ENCODE results near the gene PPP2R3B. TPM values are rescaled to one million over a fixed set of nuclear protein-coding genes. Genes with fewer than 3 reads are reported as not detected.
"Not testable (repeated sequence)": the region's sequence is repeated elsewhere in the genome, so short reads cannot be mapped to it uniquely, and the experiment has no call there.

Gene PPP2R3B
- polyA plus RNA-seq, 1 donor: 199 TPM

- DNase-seq (ENCODE audit: low read depth): no peak
These were observed 32.9 kb downstream of the PPP2R3B start for GRCh38 chrX:353566-354535.

- no peak for DNase-seq (ENCODE audit: low read depth)
These were observed 34.0 kb downstream of the PPP2R3B start for GRCh38 chrX:352582-353314.

GRCh38 chrX:352181-352580 is 34.5 kb downstream of the PPP2R3B start:
- no peak for DNase-seq (ENCODE audit: low read depth)

- DNase-seq (ENCODE audit: low read depth): no peak
These were observed 35.0 kb downstream of the PPP2R3B start for GRCh38 chrX:351736-352135.

- DNase-seq (ENCODE audit: low read depth): not testable (repeated sequence)
These were observed 35.4 kb downstream of the PPP2R3B start for GRCh38 chrX:351324-351641.

- no peak for DNase-seq (ENCODE audit: low read depth)
These were observed 36.0 kb downstream of the PPP2R3B start for GRCh38 chrX:350534-351323.

GRCh38 chrX:350148-350533 is 36.6 kb downstream of the PPP2R3B start:
- no peak for DNase-seq (ENCODE audit: low read depth)

GRCh38 chrX:349702-350101 is 37.0 kb downstream of the PPP2R3B start:
- DNase-seq (ENCODE audit: low read depth): no peak

GRCh38 chrX:349196-349595 is 37.5 kb downstream of the PPP2R3B start:
- no peak for DNase-seq (ENCODE audit: low read depth)

GRCh38 chrX:348461-349117 is 38.1 kb downstream of the PPP2R3B start:
- DNase-seq (ENCODE audit: low read depth): no peak

GRCh38 chrX:347351-348117 is 39.2 kb downstream of the PPP2R3B start:
- no peak for DNase-seq (ENCODE audit: low read depth)

- no peak for DNase-seq (ENCODE audit: low read depth)
These were observed 40.5 kb downstream of the PPP2R3B start for GRCh38 chrX:346034-346813.

GRCh38 chrX:345020-345925 is 41.4 kb downstream of the PPP2R3B start:
- DNase-seq (ENCODE audit: low read depth): no peak

- no peak for DNase-seq (ENCODE audit: low read depth)
These were observed 42.3 kb downstream of the PPP2R3B start for GRCh38 chrX:344371-344901.

- no peak for DNase-seq (ENCODE audit: low read depth)
These were observed 45.1 kb downstream of the PPP2R3B start for GRCh38 chrX:341541-342101.

- DNase-seq (ENCODE audit: low read depth): no peak
These were observed 45.9 kb downstream of the PPP2R3B start for GRCh38 chrX:340641-341423.

- DNase-seq (ENCODE audit: low read depth): no peak
These were observed 46.6 kb downstream of the PPP2R3B start for GRCh38 chrX:340121-340520.

Data from forelimb muscle (tissue), 1 donor.